Esophagus squamous epithelium (tissue), 4 donors: Measurements from ENCODE around the gene DPH7.

Source experiments
- CTCF ChIP-seq, 6 experiments: fragments of 450-650 bp in 4 of 6; fragments of 200-600 bp in 2 of 6; sonication (generic) in 2 of 6; IDR thresholded peaks; one replicate each; pipeline ENCODE4 v1.5.1; 2016 to 2019; ENCODE audit warnings: antibody characterized with exemption in 6 of 6, mild to moderate bottlenecking in 4 of 6, moderate library complexity in 4 of 6
- POLR2A ChIP-seq, 4 donors: fragments of 450-650 bp; IDR thresholded peaks; one replicate each; pipeline ENCODE4 v1.6.1; 2017; ENCODE audit warnings: antibody characterized with exemption in 4 of 4, mild to moderate bottlenecking in 4 of 4, moderate library complexity in 3 of 4

- TF ChIP-seq CTCF (IDR thresholded peaks at IDR 0.05) (no peak), POLR2A (IDR thresholded peaks at IDR 0.05) (no peak)
These were observed 57.2 kb downstream of the DPH7 start for GRCh38 chr9:137521405-137521985.
